AG04450 (cell line): ENCODE measurements around the gene FNDC3B. TPM values are rescaled to one million over a fixed set of nuclear protein-coding genes. Genes with fewer than 3 reads are reported as not detected.
A peak's percentile ranks its signal among the peaks of the same experiment; 100 is the strongest.

Experiments
- CTCF ChIA-PET: fragments of 300-600, 350-600 bp; formaldehyde crosslinking; extraction: SDS; loops from one replicate; lab custom pipeline; 2022; ENCODE audit warnings: antibody characterized with exemption, inconsistent platforms; lab: Charles Lee
- POLR2A ChIA-PET: fragments of 350-600 bp; formaldehyde crosslinking; extraction: SDS; loops from one replicate; lab custom pipeline; 2021; ENCODE audit warnings: antibody characterized with exemption, inconsistent platforms; lab: Yijun Ruan, JAX
- DNase-seq: peaks from one replicate; pipeline ENCODE4 v3.0.0-alpha.2; 2011; ENCODE audit warnings: low read depth, low spot score
- H3K27ac ChIP-seq: one replicate; pipeline ENCODE4 v1.5.1; 2012; ENCODE audit warnings: low read depth, low read length, control low read depth
- H3K27me3 ChIP-seq: one replicate; pipeline ENCODE4 v1.6.0; 2012; ENCODE audit warnings: low read length; ENCODE audit not compliant: control insufficient read depth, insufficient read depth
- H3K4me3 ChIP-seq: 2 replicates; pipeline ENCODE4 v1.5.1; 2011; ENCODE audit warnings: mild to moderate bottlenecking, low read depth, low read length, control low read depth
- H3K9me3 ChIP-seq: 2 replicates; pipeline ENCODE4 v1.5.1; 2012; ENCODE audit warnings: low read length; ENCODE audit not compliant: control insufficient read depth, insufficient read depth
- polyA plus RNA-seq: library from polyadenylated mRNA; depleted of rRNA; stranded (reverse); fragments of >200 nt; gene quantifications from 2 replicates; pipeline ENCODE4 v1.2.3, GENCODE V29; 2011
- TF ChIP-seq, protein P1 (sequence below): IDR thresholded peaks from 2 replicates; pipeline ENCODE4 v1.5.1; 2011; ENCODE audit warnings: low read depth, low read length, control low read depth, inconsistent platforms

The FNDC3B gene
- polyA plus RNA-seq, 1 experiment: 39.5 TPM

DNA sequence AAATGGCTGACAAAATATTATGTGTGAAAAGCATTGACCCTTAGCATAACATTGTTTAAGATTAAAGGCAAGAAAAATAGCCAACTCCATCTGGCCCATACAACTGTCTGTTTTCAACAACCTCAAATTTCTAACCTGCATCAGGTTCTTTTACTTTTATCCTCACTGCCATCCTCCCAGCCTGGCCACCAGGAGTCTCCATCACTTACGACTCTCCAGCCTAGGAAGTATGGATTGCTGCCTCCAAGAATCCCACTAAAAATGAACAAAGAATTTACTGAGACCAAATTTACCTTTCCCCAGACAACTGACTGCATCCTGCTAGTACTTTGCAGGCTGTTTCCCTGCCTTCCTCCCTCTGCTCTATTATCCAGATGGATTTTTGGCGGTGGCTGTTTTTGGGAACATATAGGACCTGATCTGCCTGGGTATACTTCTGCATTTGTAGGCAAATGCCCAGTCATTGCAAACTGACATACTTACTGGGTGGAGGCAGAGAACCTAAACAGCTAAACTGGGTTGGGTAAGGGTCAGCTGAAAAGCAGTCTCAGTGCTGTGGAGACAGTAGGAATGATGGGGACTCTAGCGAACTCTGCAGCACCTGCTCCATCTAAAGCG, 264.7 kb downstream of the FNDC3B start:
- Histone ChIP-seq H3K27me3 (no peaks in the 10 kb centered on the region), H3K27ac (no peak overlapping the region), H3K4me3 (no peak overlapping the region), H3K9me3 (no peaks in the 10 kb centered on the region)
- no peak for DNase-seq
- POLR2A ChIA-PET: no interaction called here
- TF ChIP-seq, protein P1, sequence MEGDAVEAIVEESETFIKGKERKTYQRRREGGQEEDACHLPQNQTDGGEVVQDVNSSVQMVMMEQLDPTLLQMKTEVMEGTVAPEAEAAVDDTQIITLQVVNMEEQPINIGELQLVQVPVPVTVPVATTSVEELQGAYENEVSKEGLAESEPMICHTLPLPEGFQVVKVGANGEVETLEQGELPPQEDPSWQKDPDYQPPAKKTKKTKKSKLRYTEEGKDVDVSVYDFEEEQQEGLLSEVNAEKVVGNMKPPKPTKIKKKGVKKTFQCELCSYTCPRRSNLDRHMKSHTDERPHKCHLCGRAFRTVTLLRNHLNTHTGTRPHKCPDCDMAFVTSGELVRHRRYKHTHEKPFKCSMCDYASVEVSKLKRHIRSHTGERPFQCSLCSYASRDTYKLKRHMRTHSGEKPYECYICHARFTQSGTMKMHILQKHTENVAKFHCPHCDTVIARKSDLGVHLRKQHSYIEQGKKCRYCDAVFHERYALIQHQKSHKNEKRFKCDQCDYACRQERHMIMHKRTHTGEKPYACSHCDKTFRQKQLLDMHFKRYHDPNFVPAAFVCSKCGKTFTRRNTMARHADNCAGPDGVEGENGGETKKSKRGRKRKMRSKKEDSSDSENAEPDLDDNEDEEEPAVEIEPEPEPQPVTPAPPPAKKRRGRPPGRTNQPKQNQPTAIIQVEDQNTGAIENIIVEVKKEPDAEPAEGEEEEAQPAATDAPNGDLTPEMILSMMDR: peak; percentile 24; the same call in 1 of the 2 replicates
- CTCF ChIA-PET: no interaction called here

DNA sequence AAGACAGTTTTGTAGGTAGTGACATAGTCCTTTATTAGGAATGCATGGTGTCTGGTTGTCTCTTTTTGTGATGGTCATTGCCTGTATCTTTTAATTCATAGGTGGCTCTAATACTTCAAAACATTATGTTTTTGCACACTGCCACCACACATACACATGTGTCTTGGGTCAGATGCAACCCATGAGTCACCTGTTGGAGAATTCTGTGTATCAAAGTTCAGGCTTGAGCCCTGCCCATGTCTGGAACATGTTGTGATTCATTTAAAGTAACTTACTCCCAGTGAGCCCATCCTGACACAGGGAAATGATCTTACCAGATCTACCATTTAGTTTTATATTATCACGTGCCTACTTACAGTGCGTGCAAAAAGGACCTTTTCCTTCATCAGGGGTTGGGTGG, 266.2 kb downstream of the FNDC3B start:
- no peak overlapping the region for H3K27ac ChIP-seq
- H3K4me3 ChIP-seq: no peak overlapping the region
- ChIA-PET POLR2A (no interaction called here), CTCF (no interaction called here)
- no peaks in the 10 kb centered on the region for H3K27me3 ChIP-seq
- no peaks in the 10 kb centered on the region for H3K9me3 ChIP-seq
- TF ChIP-seq, protein P1: no peak
- DNase-seq: no peak

GRCh38 chr3:172305974-172306373, 266.6 kb downstream of the FNDC3B start:
- Histone ChIP-seq H3K4me3 (no peak overlapping the region), H3K27me3 (no peaks in the 10 kb centered on the region), H3K9me3 (no peaks in the 10 kb centered on the region), H3K27ac (no peak overlapping the region)
- CTCF ChIA-PET: interaction anchor here (2.4 kb wide), 1 partner anchor 26 kb away, joined by 11 read pairs; no protein-coding TSS in a partner anchor
- POLR2A ChIA-PET: no interaction called here
- DNase-seq: no peak
- TF ChIP-seq, protein P1: no peak

- CTCF ChIA-PET: interaction anchor here (2.4 kb wide), 1 partner anchor 25 kb away, joined by 11 read pairs; no protein-coding TSS in a partner anchor
- Histone ChIP-seq H3K27me3 (no peaks in the 10 kb centered on the region), H3K4me3 (no peak overlapping the region), H3K27ac (no peak overlapping the region), H3K9me3 (no peaks in the 10 kb centered on the region)
- TF ChIP-seq, protein P1: no peak
- POLR2A ChIA-PET: interaction anchor here (0.5 kb wide), 1 partner anchor 355 kb away, joined by 4 read pairs; no protein-coding TSS in a partner anchor
- DNase-seq: no peak
Observed at GRCh38 chr3:172307141-172307560, 267.8 kb downstream of the FNDC3B start.

- no peak overlapping the region for H3K4me3 ChIP-seq
- POLR2A ChIA-PET: no interaction called here
- TF ChIP-seq, protein P1: no peak
- H3K27ac ChIP-seq: no peak overlapping the region
- no peaks in the 10 kb centered on the region for H3K9me3 ChIP-seq
- CTCF ChIA-PET: no interaction called here
- DNase-seq: no peak
- no peaks in the 10 kb centered on the region for H3K27me3 ChIP-seq
Observed at GRCh38 chr3:172309059-172309458, 269.7 kb downstream of the FNDC3B start.
